NB4 (cell line): ENCODE data around the gene SAYSD1.

Source experiments
- DNase-seq: peaks from one replicate; pipeline ENCODE4 v3.0.0; 2010; ENCODE audit warnings: low read depth
- H3K4me3 ChIP-seq: one replicate; pipeline ENCODE4 v1.5.1; 2011; ENCODE audit warnings: mild to moderate bottlenecking, low read depth, low read length, moderate library complexity
- MYC ChIP-seq: IDR thresholded peaks from 2 replicates; pipeline ENCODE4 v1.6.1; 2011; ENCODE audit warnings: low read depth, low read length
- POLR2A ChIP-seq: IDR thresholded peaks from 2 replicates; pipeline ENCODE4 v1.6.1; 2011; ENCODE audit warnings: mild to moderate bottlenecking; ENCODE audit not compliant: insufficient read length; ENCODE audit errors: extremely low read depth
- TF ChIP-seq, protein P1 (sequence below): IDR thresholded peaks from one replicate; pipeline ENCODE4 v1.5.1; 2012; ENCODE audit warnings: low read depth, low read length
- TF ChIP-seq, protein P2 (sequence below): IDR thresholded peaks from 2 replicates; pipeline ENCODE4 v1.6.1; 2011; ENCODE audit warnings: low read depth, low read length

The SAYSD1 gene

DNA sequence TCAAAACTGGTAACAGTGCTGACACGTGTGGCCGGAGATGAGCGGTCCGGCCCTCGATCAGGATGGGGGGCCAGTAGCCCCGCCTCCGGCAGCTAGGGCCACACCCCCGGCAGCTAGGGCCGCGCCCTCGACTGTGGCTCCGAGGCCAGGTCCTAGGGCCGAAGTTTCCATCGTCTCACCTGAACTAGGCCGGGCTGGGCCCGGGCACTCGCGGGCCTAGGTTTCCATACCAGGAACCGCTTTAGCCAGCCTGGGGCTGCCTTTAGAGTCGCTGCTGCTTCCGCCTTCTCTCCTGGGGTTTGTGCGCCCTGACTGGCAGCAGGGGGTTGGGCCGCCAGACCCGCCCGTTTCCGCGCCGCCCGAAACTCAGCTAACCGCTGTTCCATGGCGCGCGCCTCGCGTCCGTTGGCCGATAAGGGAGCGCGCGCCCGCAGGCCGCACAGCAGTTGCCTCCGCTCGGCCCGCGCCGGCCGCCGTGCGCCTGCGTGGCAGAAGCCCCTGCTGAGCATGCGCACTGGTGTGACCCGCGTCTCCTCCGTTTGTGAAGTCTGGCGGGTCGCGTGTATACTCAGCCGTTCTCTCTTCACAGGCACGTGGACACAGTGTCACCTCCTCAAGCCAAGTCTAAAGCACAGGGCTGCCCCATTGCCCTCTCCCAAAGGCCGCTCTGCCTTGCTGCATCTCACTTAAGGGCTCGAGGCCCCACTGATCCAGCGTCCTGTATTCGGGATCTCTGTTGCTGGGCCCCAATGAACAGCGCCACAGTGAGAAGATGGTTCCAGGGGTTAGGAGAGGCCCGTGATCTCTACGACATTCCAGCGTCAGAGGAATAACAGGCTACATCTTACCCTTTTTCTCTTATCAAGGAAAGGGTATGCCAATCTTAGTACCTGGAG, at the start of gene SAYSD1:
Gene SAYSD1 (minus strand): TSS at position 483 of the 896 bp plus-strand sequence. CDS start 97 bp downstream, at position 386.
- H3K4me3 ChIP-seq = peak within 1 kb of the TSS; percentile 69
- peak; percentile 98 for DNase-seq
- TF ChIP-seq MYC (peak; percentile 71), POLR2A (peak; percentile 61)
- TF ChIP-seq, protein P1, sequence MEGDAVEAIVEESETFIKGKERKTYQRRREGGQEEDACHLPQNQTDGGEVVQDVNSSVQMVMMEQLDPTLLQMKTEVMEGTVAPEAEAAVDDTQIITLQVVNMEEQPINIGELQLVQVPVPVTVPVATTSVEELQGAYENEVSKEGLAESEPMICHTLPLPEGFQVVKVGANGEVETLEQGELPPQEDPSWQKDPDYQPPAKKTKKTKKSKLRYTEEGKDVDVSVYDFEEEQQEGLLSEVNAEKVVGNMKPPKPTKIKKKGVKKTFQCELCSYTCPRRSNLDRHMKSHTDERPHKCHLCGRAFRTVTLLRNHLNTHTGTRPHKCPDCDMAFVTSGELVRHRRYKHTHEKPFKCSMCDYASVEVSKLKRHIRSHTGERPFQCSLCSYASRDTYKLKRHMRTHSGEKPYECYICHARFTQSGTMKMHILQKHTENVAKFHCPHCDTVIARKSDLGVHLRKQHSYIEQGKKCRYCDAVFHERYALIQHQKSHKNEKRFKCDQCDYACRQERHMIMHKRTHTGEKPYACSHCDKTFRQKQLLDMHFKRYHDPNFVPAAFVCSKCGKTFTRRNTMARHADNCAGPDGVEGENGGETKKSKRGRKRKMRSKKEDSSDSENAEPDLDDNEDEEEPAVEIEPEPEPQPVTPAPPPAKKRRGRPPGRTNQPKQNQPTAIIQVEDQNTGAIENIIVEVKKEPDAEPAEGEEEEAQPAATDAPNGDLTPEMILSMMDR = no peak
- TF ChIP-seq, protein P2, sequence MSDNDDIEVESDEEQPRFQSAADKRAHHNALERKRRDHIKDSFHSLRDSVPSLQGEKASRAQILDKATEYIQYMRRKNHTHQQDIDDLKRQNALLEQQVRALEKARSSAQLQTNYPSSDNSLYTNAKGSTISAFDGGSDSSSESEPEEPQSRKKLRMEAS = peak; percentile 95

- no peak for DNase-seq
- no peak overlapping the region for H3K4me3 ChIP-seq
These were observed 42.5 kb upstream of the SAYSD1 start for GRCh38 chr6:39157511-39157910.

DNA sequence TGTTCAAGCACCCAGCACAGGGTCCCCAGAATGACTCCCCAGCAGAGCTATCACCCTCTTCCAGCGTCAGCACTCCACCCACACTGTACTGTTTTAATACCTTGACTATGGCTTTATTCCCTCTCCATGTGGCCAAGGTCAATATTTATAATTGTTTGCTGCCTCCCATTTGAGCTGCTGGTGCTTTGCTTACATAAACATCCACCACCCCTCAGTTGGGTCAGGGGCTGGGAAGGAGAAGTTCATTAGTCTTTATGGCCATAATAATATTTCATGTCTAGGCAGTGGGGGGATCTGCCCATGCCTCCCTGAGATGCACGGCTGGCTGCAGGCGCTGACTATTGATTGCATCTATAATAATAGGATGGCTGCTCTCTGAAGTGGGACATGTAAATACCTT, 41.8 kb upstream of the SAYSD1 start:
- TF ChIP-seq, protein P1 = no peak
- no peak for TF ChIP-seq POLR2A
- TF ChIP-seq, protein P2 = no peak
- no peak for TF ChIP-seq MYC
- H3K4me3 ChIP-seq = no peak overlapping the region
- DNase-seq = no peak

More at GRCh38 chr6:39157511-39157910, 42.5 kb upstream of the SAYSD1 start:
- no peak for TF ChIP-seq MYC
- TF ChIP-seq, protein P2 = no peak
- TF ChIP-seq, protein P1 = no peak
- no peak for TF ChIP-seq POLR2A

- TF ChIP-seq, protein P1 = no peak
- TF ChIP-seq, protein P2 = no peak
- TF ChIP-seq MYC = no peak
- no peak for TF ChIP-seq POLR2A
- DNase-seq = no peak
- H3K4me3 ChIP-seq = no peak overlapping the region
These were observed 39.7 kb upstream of the SAYSD1 start for GRCh38 chr6:39154705-39155104.

- no peak for DNase-seq
- TF ChIP-seq POLR2A (no peak), MYC (no peak)
- TF ChIP-seq, protein P1 = no peak
- TF ChIP-seq, protein P2 = no peak
- no peak overlapping the region for H3K4me3 ChIP-seq
These were observed 38.9 kb upstream of the SAYSD1 start for GRCh38 chr6:39153766-39154397.
